ENCODE results near the gene SYNPR. TPM values are rescaled to one million over a fixed set of nuclear protein-coding genes. Genes with fewer than 3 reads are reported as not detected.

SYNPR gene
- total RNA-seq, 1 donor from 2014 or later = not detected

DNA sequence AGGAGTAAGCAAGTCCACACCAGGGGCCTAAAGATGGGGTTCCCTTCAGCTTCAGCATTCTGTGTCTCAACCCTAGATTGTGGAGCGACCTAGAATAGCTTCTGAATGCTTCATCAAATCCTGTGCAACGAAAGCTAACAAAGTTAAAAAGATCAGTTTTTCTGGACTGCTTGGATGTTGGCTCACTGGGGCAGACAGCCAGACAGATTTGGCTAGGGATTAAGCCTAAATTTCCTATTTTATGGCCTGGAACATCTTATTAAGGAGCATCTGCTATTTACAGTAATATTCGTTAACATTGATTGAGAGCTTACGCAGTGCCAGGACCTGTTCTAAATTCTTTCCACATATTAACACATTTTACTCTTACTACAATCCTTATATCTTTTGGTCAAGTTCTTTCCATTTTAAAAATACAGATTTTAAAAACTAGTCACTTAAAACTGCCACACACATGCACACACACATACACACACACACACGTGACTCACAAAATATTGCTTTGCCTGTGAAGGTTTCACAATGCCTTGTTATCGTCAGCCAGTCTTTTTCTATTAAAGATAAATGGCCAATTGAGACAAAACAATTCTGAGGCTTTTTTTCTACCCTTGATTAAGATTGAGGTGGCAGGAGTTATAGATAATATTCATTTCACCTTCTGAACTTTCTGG, 201.0 kb downstream of the SYNPR start:
- Histone ChIP-seq H3K36me3 (no peaks in the 10 kb centered on the region), H3K27me3 (ENCODE audit: low read depth) (no peaks in the 10 kb centered on the region), H3K9me3 (no peaks in the 10 kb centered on the region), H3K4me1 (no peaks in the 10 kb centered on the region), H3K4me3 (no peak overlapping the region), H3K27ac (no peak overlapping the region)
- ATAC-seq (peak; percentile 9 to 48), DNase-seq (no peak)
- intact Hi-C loops (cut with DNase I) = no loop called here
- TF ChIP-seq, protein P1, sequence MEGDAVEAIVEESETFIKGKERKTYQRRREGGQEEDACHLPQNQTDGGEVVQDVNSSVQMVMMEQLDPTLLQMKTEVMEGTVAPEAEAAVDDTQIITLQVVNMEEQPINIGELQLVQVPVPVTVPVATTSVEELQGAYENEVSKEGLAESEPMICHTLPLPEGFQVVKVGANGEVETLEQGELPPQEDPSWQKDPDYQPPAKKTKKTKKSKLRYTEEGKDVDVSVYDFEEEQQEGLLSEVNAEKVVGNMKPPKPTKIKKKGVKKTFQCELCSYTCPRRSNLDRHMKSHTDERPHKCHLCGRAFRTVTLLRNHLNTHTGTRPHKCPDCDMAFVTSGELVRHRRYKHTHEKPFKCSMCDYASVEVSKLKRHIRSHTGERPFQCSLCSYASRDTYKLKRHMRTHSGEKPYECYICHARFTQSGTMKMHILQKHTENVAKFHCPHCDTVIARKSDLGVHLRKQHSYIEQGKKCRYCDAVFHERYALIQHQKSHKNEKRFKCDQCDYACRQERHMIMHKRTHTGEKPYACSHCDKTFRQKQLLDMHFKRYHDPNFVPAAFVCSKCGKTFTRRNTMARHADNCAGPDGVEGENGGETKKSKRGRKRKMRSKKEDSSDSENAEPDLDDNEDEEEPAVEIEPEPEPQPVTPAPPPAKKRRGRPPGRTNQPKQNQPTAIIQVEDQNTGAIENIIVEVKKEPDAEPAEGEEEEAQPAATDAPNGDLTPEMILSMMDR (IDR thresholded peaks at IDR 0.05) = no peak

DNA sequence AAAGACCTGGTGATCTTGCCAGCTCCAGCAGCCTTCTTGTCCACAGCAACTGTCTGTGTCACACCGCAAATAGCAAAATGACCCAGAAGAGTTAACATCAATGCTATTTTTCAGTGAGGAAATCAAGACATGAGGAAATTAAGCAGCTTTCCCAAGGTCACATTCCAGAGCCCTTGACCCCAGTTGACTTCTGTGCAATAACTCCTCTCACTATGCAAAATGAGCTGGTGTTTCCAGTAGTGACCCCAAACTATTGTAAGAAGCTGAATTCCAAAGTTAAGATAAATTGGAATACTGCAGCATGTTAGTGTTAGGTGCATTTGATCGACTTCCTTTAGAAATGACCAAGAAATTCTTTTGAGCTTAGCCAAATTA, 201.5 kb downstream of the SYNPR start:
- H3K27ac ChIP-seq = no peak overlapping the region
- no peaks in the 10 kb centered on the region for H3K4me1 ChIP-seq
- H3K27me3 ChIP-seq (ENCODE audit: low read depth) = no peaks in the 10 kb centered on the region
- ATAC-seq (peak; percentile 29 to 39), DNase-seq (no peak)
- H3K4me3 ChIP-seq = no peak overlapping the region
- H3K9me3 ChIP-seq = no peaks in the 10 kb centered on the region
- no peaks in the 10 kb centered on the region for H3K36me3 ChIP-seq
- intact Hi-C loops (cut with DNase I) = no loop called here
- TF ChIP-seq, protein P1 (IDR thresholded peaks at IDR 0.05) = no peak

DNA sequence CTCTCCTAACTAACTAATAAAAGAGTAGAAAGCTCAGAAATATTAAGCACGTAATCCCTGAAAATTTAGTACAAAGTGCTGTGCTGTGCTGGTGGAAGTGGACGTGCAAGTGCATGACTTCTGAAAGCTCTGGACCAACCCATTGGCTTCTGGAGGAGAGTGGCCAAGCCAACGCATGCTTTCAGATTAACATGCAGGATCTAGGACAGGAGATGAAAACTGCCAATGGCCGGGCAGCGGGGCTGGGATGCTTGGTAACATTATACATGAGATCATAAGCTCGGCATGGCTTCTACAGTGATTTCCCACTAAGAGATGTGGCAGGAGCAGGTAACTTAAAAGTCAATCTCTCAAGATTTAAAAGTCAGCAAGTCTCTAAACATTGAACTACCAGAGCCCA, 203.5 kb downstream of the SYNPR start:
- TF ChIP-seq, protein P1 (IDR thresholded peaks at IDR 0.05) = no peak
- DNase-seq = no peak

DNA sequence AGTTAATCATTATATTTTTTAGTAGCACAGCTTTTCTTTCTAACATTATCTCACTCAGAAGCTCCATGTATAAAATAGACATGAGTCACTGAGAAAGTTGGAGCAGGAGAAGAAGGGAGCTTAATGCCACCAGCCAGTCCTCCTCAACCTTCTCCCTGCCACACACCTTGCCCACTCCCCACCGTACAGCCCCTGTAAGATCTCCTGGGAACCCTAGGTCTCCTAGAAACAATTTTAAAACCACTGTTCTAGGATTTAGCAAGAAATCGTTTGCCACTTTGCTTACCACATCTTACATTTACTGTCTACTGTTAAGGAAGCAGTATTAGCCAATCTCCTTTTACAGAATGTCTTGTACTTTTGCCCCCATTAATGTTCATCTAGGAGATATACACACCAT, 204.2 kb downstream of the SYNPR start:
- no peaks in the 10 kb centered on the region for H3K4me1 ChIP-seq
- no peak for DNase-seq
- TF ChIP-seq, protein P1 (IDR thresholded peaks at IDR 0.05) = no peak
- H3K36me3 ChIP-seq = no peaks in the 10 kb centered on the region
- no peaks in the 10 kb centered on the region for H3K27me3 ChIP-seq (ENCODE audit: low read depth)
- no peak for ATAC-seq
- no peak overlapping the region for H3K4me3 ChIP-seq
- H3K9me3 ChIP-seq = no peaks in the 10 kb centered on the region
- H3K27ac ChIP-seq = no peak overlapping the region
- intact Hi-C loops (cut with DNase I) = no loop called here

More for the DNA sequence above, 203.5 kb downstream of the SYNPR start:
- Histone ChIP-seq H3K27me3 (ENCODE audit: low read depth) (no peaks in the 10 kb centered on the region), H3K36me3 (no peaks in the 10 kb centered on the region), H3K4me1 (no peaks in the 10 kb centered on the region), H3K4me3 (no peak overlapping the region), H3K9me3 (no peaks in the 10 kb centered on the region), H3K27ac (no peak overlapping the region)
- no peak for ATAC-seq
- intact Hi-C loops (cut with DNase I) = no loop called here

DNA sequence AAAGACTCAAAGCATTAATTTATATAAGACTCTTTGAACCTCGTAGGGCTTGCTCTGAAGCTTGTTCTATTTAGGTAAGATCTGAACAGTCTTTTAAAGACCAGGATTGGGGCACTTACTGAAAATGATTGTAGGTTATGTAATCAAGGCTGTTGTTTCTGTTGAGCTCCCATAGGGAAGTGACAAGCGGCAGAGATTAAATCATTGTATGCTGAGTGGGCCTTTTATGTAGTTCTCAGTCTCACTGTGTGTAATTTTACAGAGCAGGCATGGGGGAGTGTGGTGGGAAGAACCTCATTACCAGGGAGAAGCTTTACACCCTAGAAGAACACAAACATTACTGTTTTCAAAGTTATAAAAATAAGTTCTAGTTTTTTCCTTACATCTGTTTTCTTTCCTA, 214.4 kb downstream of the SYNPR start:
- ATAC-seq (no peak), DNase-seq (no peak)
- no peaks in the 10 kb centered on the region for H3K4me1 ChIP-seq
- TF ChIP-seq, protein P1 (IDR thresholded peaks at IDR 0.05) = no peak
- H3K4me3 ChIP-seq = no peak overlapping the region
- no peaks in the 10 kb centered on the region for H3K36me3 ChIP-seq
- intact Hi-C loops (cut with DNase I) = no loop called here
- no peaks in the 10 kb centered on the region for H3K9me3 ChIP-seq
- H3K27ac ChIP-seq = no peak overlapping the region
- H3K27me3 ChIP-seq (ENCODE audit: low read depth) = no peaks in the 10 kb centered on the region

Measured in lower lobe of right lung (tissue), 2 donors.